Fibroblast of skin of left quadriceps (primary cell): ENCODE data around the gene NPFFR1.

Experiments used
- DNase-seq, 2 experiments: peaks; one replicate each; pipeline ENCODE4 v3.0.0-alpha.2; 2013; ENCODE audit warnings: low read depth in 2 of 2

Gene NPFFR1, protein sequence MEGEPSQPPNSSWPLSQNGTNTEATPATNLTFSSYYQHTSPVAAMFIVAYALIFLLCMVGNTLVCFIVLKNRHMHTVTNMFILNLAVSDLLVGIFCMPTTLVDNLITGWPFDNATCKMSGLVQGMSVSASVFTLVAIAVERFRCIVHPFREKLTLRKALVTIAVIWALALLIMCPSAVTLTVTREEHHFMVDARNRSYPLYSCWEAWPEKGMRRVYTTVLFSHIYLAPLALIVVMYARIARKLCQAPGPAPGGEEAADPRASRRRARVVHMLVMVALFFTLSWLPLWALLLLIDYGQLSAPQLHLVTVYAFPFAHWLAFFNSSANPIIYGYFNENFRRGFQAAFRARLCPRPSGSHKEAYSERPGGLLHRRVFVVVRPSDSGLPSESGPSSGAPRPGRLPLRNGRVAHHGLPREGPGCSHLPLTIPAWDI

DNA sequence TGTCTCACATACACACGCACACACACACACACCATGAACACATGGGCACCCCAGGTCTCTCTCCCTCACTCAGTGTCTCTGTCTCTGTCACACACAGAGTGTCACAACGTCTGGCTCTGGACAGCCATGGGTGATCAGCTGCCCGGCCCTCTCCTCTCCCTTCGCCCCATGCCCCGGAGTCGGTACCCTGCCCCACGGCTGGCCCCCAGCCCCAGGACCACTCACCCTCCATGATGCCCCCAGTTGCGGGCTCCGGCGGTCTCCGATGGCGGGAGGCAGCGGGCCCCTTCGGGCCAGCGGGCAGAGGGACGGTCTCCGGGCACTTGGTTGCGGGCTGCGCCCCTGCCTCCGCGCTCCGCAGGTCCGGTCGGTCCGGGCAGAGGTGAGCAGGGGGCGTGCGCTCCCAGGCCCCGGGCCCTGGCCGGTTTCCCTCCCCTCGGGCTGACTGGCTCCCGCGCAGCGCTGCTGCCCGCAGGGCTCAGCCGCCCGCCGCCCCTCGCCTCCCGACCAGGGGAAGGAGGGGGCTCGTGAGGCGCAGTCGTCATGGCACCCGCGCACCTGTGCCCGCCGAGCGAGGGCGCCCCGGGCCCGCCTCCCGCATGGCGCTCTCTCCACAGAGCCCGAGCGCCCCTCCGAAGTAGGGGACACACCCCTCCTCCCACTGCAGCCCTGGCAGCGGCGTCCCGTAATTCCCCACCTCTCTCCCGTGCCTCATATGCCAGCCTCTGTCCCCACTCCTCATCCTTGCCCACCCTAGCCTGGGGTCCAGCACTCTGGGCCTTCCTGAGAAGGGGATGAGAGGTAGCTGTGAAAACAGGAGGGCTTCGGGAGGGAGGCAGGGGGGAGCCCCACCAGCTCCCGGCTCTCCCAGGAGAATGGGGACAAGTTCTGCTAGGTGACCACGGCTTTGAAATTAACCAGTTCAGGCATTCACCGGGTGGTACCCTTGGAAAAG is at the start of gene NPFFR1:
Gene NPFFR1, minus strand, starts transcription at position 560 of the 955 bp plus-strand sequence. Its CDS starts 328 bp downstream, at position 232.
- no peak for DNase-seq

DNA sequence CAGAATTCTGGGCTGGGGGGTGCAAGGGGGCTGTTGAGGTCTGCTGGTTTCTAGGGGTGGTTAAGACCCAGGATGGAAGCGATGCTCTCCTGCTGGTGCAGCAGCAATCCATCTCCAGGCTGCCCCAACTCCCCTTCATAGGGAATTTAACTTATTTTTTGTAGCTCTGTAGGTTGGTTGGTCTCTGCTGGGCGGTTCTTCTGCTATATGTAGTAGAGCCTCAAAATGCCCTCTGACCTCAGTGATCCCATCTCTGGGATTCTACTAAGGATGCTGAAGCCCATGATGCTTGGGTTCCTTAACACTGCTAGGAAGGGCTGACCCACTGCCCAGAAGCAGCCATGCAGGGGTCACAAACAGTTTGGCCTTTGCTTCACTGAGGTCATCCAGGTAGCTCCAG is 49.5 kb upstream of the NPFFR1 start:
- no peak for DNase-seq

DNA sequence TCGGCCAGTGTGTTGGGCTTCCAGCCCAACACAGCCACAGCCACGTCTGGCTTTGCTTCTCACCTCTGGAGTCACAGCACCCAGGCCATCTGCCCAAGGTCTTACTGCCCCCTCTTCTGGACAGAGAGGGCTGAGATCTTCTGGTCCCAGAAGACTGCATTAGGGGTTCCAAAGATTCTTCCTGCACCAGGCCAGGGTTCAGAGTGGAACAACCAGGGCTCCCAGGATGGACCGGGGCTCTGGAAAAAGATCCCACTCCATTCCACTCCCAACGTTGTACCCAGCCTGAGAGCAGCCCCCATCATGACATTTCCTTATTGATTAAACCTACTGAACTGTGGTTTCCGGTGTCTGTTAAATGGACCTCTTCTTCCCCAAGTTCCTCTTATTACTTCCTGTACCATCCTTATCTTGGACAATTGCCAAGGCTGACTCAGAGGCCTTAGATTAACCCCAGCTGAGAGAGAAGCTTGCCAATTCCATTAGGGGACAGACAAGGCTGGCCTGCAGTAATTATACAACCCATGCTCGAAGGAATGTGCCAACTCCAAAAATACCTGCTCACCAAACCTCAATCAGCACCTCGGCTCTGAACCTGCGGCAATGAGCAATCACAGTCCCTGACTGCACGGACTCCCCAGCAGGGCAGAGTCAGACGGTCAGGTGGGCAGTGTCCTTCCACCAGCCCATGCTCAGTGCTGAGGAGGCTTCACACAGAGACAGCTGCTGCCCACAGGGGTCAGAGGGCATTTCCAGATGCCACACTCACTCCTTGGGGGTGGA is 47.9 kb upstream of the NPFFR1 start:
- DNase-seq, result peak; percentile 88 to 89

DNA sequence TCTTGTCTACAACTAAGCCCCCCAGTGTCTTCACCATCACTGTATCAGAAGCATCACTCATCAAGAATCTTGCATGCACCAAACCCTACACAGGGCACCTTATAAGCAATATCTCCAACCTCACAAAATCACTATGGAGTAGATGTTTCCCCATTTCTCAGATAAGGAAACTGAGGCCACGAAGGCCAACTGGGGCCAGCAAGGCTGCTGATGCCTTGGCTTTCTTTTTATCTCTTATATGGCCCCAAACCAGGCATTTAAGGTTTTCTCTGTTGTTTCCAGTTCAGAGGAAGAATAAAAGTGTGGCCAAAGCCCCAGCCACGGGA is 47.3 kb upstream of the NPFFR1 start:
- DNase-seq, result no peak

DNA sequence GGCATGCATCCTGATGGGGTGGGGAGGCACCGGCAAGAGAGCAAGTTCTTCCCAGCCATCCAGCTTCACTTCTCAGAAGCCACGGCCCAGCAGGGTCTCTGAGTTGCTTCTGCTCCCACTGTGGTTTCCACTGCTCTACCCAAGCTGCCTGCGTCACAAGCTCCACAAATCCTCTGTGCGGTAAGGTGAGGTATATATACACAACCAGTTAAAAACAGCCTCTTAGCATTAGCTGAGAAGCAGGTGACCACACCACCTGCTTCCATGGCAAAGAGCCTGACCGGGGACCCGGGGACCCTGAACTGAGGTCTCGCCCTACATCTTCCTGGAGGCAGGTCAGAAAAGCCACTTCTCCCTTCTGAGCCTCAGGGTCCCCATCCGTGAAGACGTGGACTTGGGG is 46.9 kb upstream of the NPFFR1 start:
- DNase-seq, result no peak

DNA sequence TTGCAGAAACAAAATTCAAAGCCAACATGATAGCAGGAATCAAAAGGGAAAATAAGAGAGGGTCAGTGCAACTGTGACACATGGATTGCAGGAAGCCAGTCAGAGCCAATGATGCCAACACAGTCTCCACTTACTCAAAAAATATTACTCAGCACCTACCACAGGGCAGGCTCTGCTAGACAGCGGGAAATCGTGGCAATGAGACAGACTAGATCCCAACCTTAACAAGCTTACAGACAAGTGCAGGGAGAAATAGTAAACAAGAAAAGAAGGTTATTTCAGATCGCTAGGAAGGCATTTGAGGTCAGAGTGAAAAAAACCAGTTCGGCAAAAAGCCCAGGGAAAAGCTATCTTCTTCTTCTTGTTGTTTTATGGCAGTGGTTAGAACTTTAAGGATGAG is 45.2 kb upstream of the NPFFR1 start:
- DNase-seq, result no peak

DNA sequence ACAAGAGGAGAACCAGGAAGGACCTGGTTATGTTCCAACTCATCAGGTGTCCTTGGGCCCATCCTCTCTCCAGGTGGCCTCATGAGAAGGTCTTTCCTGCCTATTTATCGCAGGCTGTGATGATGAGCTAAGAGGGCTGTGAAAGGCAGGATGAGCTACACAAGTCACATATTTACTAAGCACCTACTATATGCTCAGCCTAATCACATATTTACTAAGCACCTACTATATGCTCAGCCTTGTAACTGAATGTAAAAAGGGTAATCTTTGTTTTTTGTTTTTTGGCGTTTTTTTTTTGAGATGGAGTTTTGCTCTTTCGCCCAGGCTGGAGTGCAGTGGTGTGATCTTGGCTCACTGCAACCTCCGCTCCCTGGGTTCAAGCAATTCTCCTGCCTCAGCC is 44.2 kb upstream of the NPFFR1 start:
- no peak for DNase-seq

DNA sequence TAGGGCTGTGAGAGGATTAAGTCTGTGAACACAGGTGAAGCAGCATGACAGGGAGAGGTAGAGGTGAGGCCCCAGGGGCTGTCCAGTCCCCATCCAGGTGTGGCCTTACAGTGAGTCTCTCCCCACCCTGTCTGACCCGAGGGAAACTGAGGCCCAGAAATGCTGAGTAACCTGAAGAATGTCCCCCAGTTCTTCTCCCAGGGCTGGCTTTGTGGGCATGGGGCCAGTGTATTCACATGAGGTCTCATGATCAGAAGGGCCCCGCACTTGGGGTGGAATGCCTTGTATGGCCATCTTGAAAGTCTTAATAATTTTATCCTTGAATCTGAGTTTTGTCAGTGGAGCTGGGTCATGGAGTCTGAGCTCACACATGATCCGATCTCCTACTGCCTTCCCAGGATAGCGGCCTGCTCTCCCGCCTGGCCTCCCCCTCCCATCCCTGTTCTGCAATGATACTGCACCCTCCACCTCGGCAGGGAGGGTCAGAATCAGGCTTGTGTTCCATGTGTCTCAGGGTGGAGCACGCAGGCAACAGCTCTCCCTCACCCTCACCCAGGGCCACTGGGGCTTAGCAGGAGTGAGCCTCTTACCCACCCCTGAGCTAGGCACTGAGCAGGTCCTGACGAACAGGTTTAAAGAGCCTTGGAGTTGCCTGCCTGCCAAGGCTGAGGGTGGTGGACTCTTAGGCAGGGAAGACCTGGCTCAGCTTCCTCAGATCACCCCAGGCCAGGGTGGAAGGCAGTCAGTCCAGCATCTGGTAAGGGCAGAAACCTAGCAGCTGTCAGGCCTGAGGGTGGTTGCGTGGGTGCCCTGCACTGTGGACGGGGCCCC is 41.4 kb upstream of the NPFFR1 start:
- DNase-seq, result no peak

DNA sequence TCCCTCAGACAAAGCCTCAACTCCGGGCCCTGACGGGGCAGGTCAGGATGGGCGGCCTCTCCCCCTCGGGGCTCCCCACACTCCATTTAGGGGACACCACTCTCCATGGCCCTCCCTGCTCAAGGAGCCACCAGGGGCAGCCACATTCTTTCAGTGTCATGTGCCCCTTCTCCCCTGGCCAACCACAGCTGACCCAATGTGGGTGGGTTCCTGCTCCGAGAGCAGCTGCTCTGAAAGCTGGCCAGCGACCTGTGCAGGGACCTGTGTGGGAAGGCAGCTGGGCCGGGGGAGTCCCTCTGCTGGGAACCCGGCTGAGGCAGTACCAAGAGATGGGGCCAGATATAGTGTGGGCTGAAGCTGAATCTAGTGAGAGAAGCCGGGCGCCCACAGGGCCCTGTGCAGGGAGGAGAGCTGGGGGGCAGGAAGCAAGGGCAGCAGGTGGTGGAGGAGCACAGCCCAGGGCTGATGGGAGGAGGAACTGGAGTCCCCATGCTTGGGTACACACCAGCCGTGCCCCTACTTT is 40.6 kb upstream of the NPFFR1 start:
- no peak for DNase-seq

DNA sequence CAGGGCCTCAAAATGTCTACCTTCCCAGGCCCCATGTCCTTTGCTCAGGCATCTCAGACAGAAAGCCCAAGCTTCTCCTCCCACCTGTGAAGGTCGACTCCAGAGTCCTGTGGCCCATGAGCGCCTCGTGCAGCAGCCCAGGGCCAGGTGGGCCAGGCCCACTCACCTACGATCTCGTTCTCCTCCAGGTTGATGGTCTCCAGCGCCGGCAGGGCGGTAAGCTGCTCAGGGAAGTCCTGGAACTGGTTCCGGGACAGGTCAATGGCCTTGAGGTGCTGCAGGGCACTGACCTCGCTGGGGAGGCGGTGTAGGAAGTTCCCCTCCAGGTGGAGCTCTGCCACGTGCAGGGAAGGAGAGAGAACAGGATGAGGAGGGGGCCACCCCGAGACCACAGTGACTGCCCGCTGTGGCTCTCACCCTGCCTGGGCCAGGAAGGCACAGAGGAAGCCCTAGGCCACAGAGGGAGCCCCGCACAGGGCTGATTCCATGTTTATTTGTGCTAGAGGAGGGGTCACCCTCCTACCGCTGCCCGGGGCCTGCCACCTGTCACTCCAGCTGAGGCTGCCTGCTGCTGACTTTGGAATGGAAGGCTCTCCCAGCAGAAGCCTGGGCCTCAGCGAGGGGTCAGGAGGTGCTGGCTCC is 40.0 kb upstream of the NPFFR1 start:
- DNase-seq, result no peak

DNA sequence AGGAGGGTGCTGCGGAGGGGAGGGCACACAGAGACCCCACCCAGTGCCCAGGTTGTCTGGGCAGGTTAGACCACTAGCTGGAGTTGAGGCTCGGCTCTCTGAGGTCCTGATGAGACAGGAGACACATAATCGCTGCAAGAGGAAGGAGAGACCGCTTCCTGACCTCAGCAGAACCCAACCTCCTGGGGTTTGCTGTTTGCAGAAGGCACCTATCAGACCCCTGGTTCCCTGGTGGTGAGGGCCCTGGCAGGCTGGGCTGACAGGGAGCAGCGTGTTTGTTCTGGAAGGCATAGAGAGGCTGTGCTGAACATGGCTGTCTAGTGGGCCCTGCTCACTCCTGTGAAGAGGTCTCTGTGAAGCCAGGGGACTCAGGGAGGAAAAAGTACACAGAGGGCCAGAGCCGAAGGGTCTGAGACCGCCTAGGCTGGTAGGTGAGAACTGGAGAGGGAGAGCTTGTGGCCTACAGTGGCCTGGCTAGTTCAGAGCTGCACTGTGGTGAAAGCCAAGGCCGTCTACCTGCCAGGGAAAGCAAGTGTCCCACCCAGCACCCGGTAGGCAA is 39.4 kb upstream of the NPFFR1 start:
- DNase-seq, result no peak

DNA sequence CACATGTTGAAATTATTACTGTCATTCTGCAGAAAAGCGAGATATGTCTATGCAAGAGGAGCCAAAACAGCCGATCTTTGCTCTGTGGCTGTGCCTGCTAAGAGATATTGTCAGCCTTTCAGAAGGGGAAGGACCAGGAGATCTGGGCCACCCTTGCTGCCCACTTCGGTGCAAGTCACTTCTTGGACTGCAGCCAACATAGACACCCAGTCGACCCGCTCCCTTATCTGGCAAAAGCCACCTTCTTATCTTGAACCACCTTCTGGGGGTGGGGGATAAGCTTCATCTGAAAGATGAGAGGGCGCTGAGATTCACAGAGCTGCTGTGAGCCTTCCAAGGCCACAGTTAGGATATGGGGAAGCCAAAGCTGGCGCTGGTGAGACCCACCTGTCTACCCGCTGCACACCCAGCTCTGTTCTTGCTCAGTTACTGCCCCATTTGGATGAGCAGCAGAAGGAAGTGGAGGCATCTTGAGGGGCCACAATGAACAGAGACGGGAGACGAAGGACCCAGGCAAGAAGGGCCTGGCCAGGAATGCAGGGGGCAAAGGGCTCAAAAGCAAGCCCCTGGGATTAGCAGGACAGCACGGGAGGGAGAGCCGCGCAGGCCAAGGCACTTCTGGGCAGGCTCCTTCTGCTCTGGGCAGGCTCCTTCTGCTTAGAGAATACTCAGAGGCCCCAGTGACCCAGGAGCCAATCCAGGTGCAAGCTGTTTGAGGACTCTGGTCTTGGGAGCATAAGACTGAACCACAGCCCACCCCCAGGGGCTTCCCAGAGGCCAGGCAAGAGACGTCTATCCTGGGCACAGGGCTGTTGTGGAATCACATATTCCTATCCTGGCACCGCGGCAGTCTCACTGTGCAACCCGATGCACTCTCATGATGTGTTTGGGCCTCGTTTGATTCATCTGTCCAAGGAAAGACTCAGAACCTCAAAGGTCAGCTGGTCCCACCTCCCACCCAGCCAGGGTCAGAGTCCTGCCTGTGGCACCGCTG is 38.4 kb upstream of the NPFFR1 start:
- no peak for DNase-seq

DNA sequence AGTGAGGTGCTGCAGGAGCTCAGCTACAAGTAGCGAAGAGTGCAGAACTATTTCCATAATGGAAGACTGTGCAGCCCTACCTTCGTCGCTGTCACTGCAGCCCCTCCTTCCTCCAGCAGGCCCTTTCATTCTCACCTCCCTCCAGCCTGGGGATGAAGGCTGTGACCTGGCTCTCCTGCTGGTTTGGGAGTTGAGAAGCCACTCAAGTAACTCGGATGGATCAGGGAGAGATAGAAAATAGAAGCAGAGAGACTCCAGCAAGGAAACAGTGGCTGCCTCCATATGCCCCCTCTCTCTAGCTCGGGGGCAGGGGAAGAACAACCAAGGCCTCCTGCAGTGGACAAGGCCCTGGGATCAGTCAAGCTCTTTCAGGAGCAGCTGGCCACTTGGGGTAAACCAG is 37.4 kb upstream of the NPFFR1 start:
- DNase-seq, result no peak

DNA sequence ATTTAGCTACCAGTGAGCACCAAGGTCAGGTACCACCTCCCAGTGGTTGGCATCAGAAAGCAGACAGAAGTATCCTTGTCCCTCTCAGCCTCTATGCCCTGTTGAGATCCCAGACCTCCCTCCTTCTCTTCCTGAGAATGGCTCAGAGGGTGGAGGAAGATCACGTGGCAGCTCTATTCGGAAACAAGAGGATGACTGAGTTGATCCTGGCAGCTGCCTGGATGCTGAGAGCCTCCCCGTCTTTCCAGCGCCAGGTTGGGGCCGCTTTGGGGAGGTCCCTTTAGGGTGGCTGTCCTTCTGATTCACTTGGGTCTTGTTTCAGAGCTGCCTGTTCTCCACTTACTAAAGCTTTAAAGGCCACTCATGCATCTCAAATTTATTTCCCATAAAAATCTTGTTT is 36.9 kb upstream of the NPFFR1 start:
- DNase-seq, result no peak

DNA sequence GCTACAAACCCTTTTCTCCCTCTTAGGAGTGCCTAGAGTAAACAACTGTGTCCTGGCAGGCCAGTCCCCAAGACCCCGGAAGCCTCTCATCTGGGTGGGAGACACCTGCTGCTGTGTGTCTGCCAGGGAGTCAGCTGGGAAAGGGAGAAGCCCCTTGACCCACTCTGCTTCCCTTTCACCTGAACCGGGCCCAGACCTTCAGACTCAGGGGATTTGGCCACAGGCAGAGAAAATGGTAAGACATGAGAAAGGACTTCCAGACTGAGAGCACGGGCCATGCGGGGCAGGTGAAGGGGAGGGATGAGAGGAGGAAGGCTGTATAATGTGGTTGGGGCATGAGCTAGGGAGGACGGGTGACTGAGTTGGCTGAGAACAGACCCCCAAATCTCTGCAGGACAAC is 36.0 kb upstream of the NPFFR1 start:
- no peak for DNase-seq

DNA sequence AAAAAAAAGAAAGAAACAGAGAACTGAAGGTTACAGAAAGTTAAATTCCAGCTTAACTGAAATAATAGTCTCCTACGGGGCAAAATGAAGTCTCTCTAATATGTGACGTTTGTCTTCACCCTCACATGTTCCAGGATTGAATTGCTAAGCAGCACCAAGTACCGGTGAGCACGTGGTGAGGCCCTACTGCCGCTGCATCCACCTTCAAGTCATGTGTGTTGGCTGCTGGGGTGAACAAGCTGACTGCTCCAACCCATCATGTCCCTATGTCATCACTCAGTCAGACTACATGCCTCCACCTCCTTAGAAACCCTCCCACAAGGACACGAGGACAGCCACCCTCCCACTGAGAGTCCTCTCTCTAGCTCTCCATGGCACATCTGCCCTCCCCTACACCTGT is 35.4 kb upstream of the NPFFR1 start:
- no peak for DNase-seq

DNA sequence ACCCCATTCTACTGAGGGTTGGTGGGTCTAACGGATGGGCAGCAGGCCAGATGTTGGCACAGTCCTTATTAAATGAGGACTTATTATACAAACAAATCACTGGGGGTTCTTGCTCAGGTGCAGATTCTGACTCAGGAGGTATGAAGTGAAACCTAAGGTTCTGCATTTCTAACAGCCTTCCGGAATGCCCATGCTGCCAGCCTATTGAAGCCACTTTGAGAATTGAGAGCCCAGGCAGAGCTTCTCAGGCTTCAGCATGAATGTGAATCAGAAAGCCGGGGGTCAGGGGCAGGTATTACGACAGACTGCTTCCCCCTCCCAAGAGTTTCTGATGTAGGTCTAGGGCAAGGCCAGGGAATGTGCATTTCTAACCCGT is 34.1 kb upstream of the NPFFR1 start:
- no peak for DNase-seq

DNA sequence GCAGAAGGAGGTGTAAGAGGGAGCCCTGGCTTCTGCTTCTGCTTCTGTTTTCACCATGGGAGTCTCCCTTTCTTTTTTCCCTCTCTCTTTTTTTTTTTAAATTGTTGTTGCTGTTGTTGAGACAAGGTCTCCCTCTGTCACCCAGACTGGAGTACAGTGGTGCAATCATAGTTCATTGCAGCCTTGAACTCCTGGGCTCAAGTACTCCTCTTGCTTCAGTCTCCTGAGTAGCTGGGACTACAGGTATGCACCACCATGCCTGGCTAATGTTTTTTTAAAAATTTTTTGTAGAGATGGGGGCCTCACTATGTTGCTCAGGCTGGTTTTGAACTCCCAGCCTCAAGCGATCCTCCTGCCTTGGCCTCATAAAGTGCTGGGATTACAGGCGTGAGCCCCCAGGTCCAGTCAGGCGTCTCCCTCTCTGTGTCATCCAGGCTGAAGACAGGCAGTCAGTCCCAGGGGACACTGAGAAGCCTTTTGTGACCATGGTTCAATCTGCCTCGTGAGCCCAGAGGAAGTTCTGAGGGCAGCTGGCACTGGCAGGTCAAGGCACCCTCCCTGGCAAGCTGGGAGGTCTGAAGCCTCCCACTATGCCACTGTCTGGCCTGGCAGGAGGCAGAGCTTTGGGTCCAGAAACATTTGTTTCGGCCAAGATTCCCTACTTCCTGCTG is 33.6 kb upstream of the NPFFR1 start:
- no peak for DNase-seq
